IMR-90 (cell line): Measurements from ENCODE around the gene TMEM145. TPM values are rescaled to one million over a fixed set of nuclear protein-coding genes. Genes with fewer than 3 reads are reported as not detected.

ENCODE experiments used
- ATAC-seq: fragments of 200-7000 bp; cut with Tn5 transposase; 2 replicates; pipeline ENCODE4 v1.9.1; 2020; ENCODE audit warnings: low read depth, mild to moderate bottlenecking, moderate library complexity
- BruUV-seq: library from RNA; stranded (reverse); fragments of 400-500 nt; replicated peaks from 2 replicates; lab custom pipeline; 2021; lab: Mats Ljungman, UMichigan
- CTCF ChIA-PET: fragments of 300-600 bp; formaldehyde crosslinking; extraction: SDS; loops from one replicate; lab custom pipeline; 2021; ENCODE audit warnings: antibody characterized with exemption; lab: Yijun Ruan, JAX
- POLR2A ChIA-PET: fragments of 300-600 bp; sonication (Branson Sonifier 250); formaldehyde crosslinking; loops from one replicate; lab custom pipeline; 2022; ENCODE audit warnings: antibody characterized with exemption; ENCODE audit not compliant: unreplicated experiment; lab: Charles Lee
- DNase-seq: peaks from one replicate; pipeline ENCODE4 v3.0.0; 2013
- H2AFZ ChIP-seq: replicated peaks from 2 replicates; pipeline ENCODE3; 2013; ENCODE audit warnings: low read length, mild to moderate bottlenecking; ENCODE audit not compliant: poor library complexity
- H2AK5ac ChIP-seq: 2 replicates; pipeline ENCODE4 v1.6.1; 2013; ENCODE audit warnings: low read depth, low read length, inconsistent platforms
- H2AK9ac ChIP-seq: replicated peaks from 2 replicates; pipeline ENCODE3; 2013; ENCODE audit warnings: mild to moderate bottlenecking, low read depth, low read length, moderate library complexity; ENCODE audit not compliant: poor library complexity
- H2BK120ac ChIP-seq: 2 replicates; pipeline ENCODE4 v1.6.1; 2013; ENCODE audit warnings: low read depth, low read length, inconsistent platforms
- H2BK15ac ChIP-seq: 3 replicates; pipeline ENCODE4 v1.6.1; 2013; ENCODE audit warnings: low read depth, low read length, inconsistent platforms
- H2BK20ac ChIP-seq: 2 replicates; pipeline ENCODE4 v1.6.1; 2013; ENCODE audit warnings: low read depth, mild to moderate bottlenecking, inconsistent platforms, low read length, moderate library complexity
- H2BK5ac ChIP-seq: 2 replicates; pipeline ENCODE4 v1.6.1; 2013; ENCODE audit warnings: mild to moderate bottlenecking, low read depth, low read length, inconsistent platforms; ENCODE audit not compliant: poor library complexity, severe bottlenecking
- H3K14ac ChIP-seq: replicated peaks from 2 replicates; pipeline ENCODE4 v1.6.1; 2013; ENCODE audit warnings: low read depth, low read length, inconsistent platforms
- H3K18ac ChIP-seq: 2 replicates; pipeline ENCODE4 v1.6.1; 2013; ENCODE audit warnings: low read depth, low read length, control low read depth
- H3K23ac ChIP-seq: 2 replicates; pipeline ENCODE4 v1.6.1; 2013; ENCODE audit warnings: low read depth, low read length, inconsistent platforms
- H3K27ac ChIP-seq: 2 replicates; pipeline ENCODE4 v1.5.1; 2013; ENCODE audit warnings: mild to moderate bottlenecking, control low read depth, low read length; ENCODE audit not compliant: insufficient read depth
- H3K27me3 ChIP-seq: 2 replicates; pipeline ENCODE4 v1.6.1; 2013; ENCODE audit warnings: low read length; ENCODE audit not compliant: control insufficient read depth, insufficient read depth
- H3K36me3 ChIP-seq: 2 replicates; pipeline ENCODE4 v1.6.1; 2013; ENCODE audit warnings: low read length, mixed read lengths; ENCODE audit not compliant: control insufficient read depth, insufficient read depth
- H3K4ac ChIP-seq: 2 replicates; pipeline ENCODE4 v1.6.1; 2013; ENCODE audit warnings: low read depth, low read length, inconsistent platforms
- H3K4me1 ChIP-seq: 2 replicates; pipeline ENCODE4 v1.6.1; 2013; ENCODE audit warnings: low read length, mixed read lengths; ENCODE audit not compliant: control insufficient read depth, insufficient read depth
- H3K4me2 ChIP-seq: 2 replicates; pipeline ENCODE4 v1.6.1; 2013; ENCODE audit warnings: low read depth, mild to moderate bottlenecking, control low read depth, low read length, moderate library complexity
- H3K4me3 ChIP-seq: 2 replicates; pipeline ENCODE4 v1.5.1; 2013; ENCODE audit warnings: low read depth, mild to moderate bottlenecking, control low read depth, low read length, moderate library complexity; ENCODE audit not compliant: insufficient read depth
- H3K56ac ChIP-seq: 2 replicates; pipeline ENCODE4 v1.6.1; 2013; ENCODE audit warnings: low read length, inconsistent platforms; ENCODE audit not compliant: insufficient read depth; ENCODE audit errors: extremely low read depth
- H3K79me1 ChIP-seq, 2 experiments: 2 replicates each; pipeline ENCODE4 v1.6.1; 2013; ENCODE audit warnings: low read length in 2 of 2, inconsistent platforms in 1 of 2, low read depth in 1 of 2
- H3K9ac ChIP-seq: 2 replicates; pipeline ENCODE4 v1.6.1; 2013; ENCODE audit warnings: low read depth, low read length, control low read depth
- H3K9me1 ChIP-seq: 2 replicates; pipeline ENCODE4 v1.6.1; 2013; ENCODE audit warnings: low read length, inconsistent platforms; ENCODE audit not compliant: insufficient read depth
- H3K9me3 ChIP-seq: 2 replicates; pipeline ENCODE4 v1.6.1; 2013; ENCODE audit warnings: low read length; ENCODE audit not compliant: control insufficient read depth, insufficient read depth
- H4K20me1 ChIP-seq: 2 replicates; pipeline ENCODE4 v1.6.1; 2013; ENCODE audit warnings: low read length, inconsistent platforms; ENCODE audit not compliant: insufficient read depth
- H4K5ac ChIP-seq: 2 replicates; pipeline ENCODE4 v1.6.1; 2013; ENCODE audit warnings: mild to moderate bottlenecking, low read depth, low read length, control low read depth
- H4K8ac ChIP-seq, 2 experiments: 2 replicates each; pipeline ENCODE4 v1.6.1; 2013; ENCODE audit warnings: low read depth in 2 of 2, low read length in 2 of 2, control low read depth in 1 of 2, inconsistent platforms in 1 of 2
- H4K91ac ChIP-seq: 2 replicates; pipeline ENCODE4 v1.6.1; 2013; ENCODE audit warnings: low read depth, low read length, inconsistent platforms; ENCODE audit not compliant: insufficient read depth
- CHD1 ChIP-seq: IDR thresholded peaks from 2 replicates; pipeline ENCODE4 v1.6.1; 2012; ENCODE audit warnings: low read depth, low read length, improper control_type of control experiment
- FOS ChIP-seq: fragments of 150-350 bp; IDR thresholded peaks from 2 replicates; pipeline ENCODE4 v1.6.1; 2016; ENCODE audit warnings: low read depth, low read length
- MAFK ChIP-seq: IDR thresholded peaks from 2 replicates; pipeline ENCODE4 v1.6.1; 2012; ENCODE audit warnings: low read depth, low read length, improper control_type of control experiment
- MAZ ChIP-seq: IDR thresholded peaks from 2 replicates; pipeline ENCODE4 v1.6.1; 2012; ENCODE audit warnings: low read depth, mild to moderate bottlenecking, low read length, improper control_type of control experiment, moderate library complexity, borderline replicate concordance
- MXI1 ChIP-seq: IDR thresholded peaks from 2 replicates; pipeline ENCODE4 v1.6.1; 2012; ENCODE audit warnings: low read depth, mild to moderate bottlenecking, low read length, moderate library complexity, borderline replicate concordance
- NFE2L2 ChIP-seq: fragments of 150-350 bp; IDR thresholded peaks from 2 replicates; pipeline ENCODE4 v1.6.1; 2016; ENCODE audit warnings: low read depth, mild to moderate bottlenecking, low read length
- POLR2A ChIP-seq: IDR thresholded peaks from 2 replicates; pipeline ENCODE4 v1.6.1; 2012; ENCODE audit warnings: mild to moderate bottlenecking, low read depth, low read length
- RAD21 ChIP-seq: IDR thresholded peaks from 2 replicates; pipeline ENCODE4 v1.6.1; 2012; ENCODE audit warnings: low read length, improper control_type of control experiment
- RCOR1 ChIP-seq: IDR thresholded peaks from 2 replicates; pipeline ENCODE4 v1.6.1; 2012; ENCODE audit warnings: mild to moderate bottlenecking, low read length, improper control_type of control experiment; ENCODE audit not compliant: insufficient replicate concordance
- WGBS, 2 experiments: methylation state at CpG; one replicate each; pipeline versions ENCODE4 v1.1.5 to v1.1.7; 2013; ENCODE audit warnings: missing lambda C conversion rate in 2 of 2; ENCODE audit not compliant: insufficient read length in 1 of 2; ENCODE audit errors: extremely low coverage in 2 of 2; 5-methylcytosine and 5-hydroxymethylcytosine counted together
- dilution Hi-C: fragments of 300-500 bp; cut with HindIII; formaldehyde crosslinking; loops from one replicate; pipeline ENCODE4 v1.14.3; 2018; ENCODE audit warnings: low sequenced_read_pairs; ENCODE audit not compliant: unreplicated experiment
- in situ Hi-C: fragments of 300-500 bp; cut with MboI; formaldehyde crosslinking; loops from 3 replicates; pipeline ENCODE4 v1.14.3; 2019; ENCODE audit warnings: low sequenced_read_pairs, inconsistent platforms, mixed read lengths
- intact Hi-C: fragments of 100-400 bp; cut with micrococcal nuclease; formaldehyde crosslinking; loops from 2 replicates; pipeline ENCODE4 v1.10.0; 2022
- polyA plus RNA-seq, 3 experiments: library from polyadenylated mRNA; depleted of rRNA; stranded (reverse); fragments of >200 nt; gene quantifications; 2 replicates each; pipeline ENCODE4 v1.2.3, GENCODE V29; 2012; ENCODE audit warnings: low replicate concordance in 1 of 3
- total RNA-seq: library from RNA; depleted of rRNA; stranded (reverse); fragments of >200 nt; gene quantifications from 2 replicates; pipeline ENCODE4 v1.2.3, GENCODE V29; 2012
- TF ChIP-seq, protein P1 (sequence below): fragments of 150-350 bp; IDR thresholded peaks from 2 replicates; pipeline ENCODE4 v1.6.1; 2016; ENCODE audit warnings: low read depth, mild to moderate bottlenecking, low read length, moderate library complexity, borderline replicate concordance
- TF ChIP-seq, protein P2 (sequence below): conservative IDR thresholded peaks from 2 replicates; pipeline ENCODE4 v1.5.1; 2012; ENCODE audit warnings: mild to moderate bottlenecking, low read depth, low read length, improper control_type of control experiment
- TF ChIP-seq, protein P3 (sequence below): fragments of 150-350 bp; IDR thresholded peaks from 2 replicates; pipeline ENCODE4 v1.6.1; 2017; ENCODE audit warnings: mild to moderate bottlenecking, antibody characterized with exemption, low read length, low read depth

TMEM145 gene
- total and polyA plus RNA-seq, 2 of the 4 experiments (the other 2 are of a cell fraction), result under 0.01 to 0.41 TPM

DNA sequence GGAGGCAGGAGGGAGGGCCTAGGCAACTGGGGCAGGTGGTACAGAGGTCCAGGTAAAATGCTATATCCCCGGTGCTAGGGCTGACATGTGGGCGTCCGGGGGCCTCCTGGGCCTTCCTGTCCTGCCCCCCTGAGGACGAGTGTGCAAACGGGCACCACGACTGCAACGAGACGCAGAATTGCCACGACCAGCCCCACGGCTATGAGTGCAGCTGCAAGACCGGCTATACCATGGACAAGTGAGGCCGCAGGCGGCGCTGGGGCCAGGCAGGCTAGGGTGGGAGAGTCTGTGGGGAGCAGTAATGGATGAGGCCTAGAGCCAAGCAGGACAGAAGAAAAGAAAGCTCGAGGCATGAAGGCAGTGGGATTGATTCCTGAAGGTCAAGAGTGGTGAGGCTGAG lies 55.7 kb downstream of the TMEM145 start:
- no peak overlapping the region for H3K23ac ChIP-seq
- no peaks in the 10 kb centered on the region; the same call in 1 of the 2 replicates for H3K9me3 ChIP-seq
- H2BK15ac ChIP-seq, result no peak overlapping the region
- ChIA-PET POLR2A (no interaction called here), CTCF (no interaction called here)
- no peak for TF ChIP-seq FOS
- TF ChIP-seq, protein P1, sequence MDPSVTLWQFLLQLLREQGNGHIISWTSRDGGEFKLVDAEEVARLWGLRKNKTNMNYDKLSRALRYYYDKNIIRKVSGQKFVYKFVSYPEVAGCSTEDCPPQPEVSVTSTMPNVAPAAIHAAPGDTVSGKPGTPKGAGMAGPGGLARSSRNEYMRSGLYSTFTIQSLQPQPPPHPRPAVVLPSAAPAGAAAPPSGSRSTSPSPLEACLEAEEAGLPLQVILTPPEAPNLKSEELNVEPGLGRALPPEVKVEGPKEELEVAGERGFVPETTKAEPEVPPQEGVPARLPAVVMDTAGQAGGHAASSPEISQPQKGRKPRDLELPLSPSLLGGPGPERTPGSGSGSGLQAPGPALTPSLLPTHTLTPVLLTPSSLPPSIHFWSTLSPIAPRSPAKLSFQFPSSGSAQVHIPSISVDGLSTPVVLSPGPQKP, result no peak
- TF ChIP-seq, protein P2, sequence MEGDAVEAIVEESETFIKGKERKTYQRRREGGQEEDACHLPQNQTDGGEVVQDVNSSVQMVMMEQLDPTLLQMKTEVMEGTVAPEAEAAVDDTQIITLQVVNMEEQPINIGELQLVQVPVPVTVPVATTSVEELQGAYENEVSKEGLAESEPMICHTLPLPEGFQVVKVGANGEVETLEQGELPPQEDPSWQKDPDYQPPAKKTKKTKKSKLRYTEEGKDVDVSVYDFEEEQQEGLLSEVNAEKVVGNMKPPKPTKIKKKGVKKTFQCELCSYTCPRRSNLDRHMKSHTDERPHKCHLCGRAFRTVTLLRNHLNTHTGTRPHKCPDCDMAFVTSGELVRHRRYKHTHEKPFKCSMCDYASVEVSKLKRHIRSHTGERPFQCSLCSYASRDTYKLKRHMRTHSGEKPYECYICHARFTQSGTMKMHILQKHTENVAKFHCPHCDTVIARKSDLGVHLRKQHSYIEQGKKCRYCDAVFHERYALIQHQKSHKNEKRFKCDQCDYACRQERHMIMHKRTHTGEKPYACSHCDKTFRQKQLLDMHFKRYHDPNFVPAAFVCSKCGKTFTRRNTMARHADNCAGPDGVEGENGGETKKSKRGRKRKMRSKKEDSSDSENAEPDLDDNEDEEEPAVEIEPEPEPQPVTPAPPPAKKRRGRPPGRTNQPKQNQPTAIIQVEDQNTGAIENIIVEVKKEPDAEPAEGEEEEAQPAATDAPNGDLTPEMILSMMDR, result no peak
- no peak for TF ChIP-seq POLR2A
- no peak for TF ChIP-seq RAD21
- TF ChIP-seq MXI1, result no peak
- TF ChIP-seq NFE2L2, result no peak
- TF ChIP-seq, protein P3, sequence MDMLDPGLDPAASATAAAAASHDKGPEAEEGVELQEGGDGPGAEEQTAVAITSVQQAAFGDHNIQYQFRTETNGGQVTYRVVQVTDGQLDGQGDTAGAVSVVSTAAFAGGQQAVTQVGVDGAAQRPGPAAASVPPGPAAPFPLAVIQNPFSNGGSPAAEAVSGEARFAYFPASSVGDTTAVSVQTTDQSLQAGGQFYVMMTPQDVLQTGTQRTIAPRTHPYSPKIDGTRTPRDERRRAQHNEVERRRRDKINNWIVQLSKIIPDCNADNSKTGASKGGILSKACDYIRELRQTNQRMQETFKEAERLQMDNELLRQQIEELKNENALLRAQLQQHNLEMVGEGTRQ, result no peak
- TF ChIP-seq CHD1, result no peak
- no peak for TF ChIP-seq MAZ
- TF ChIP-seq MAFK, result no peak
- no peak for TF ChIP-seq RCOR1
- H3K27ac ChIP-seq, result no peak overlapping the region
- peak overlapping the region; percentile 28 for H2AK9ac ChIP-seq
- H4K20me1 ChIP-seq, result peaks cover 3% of the 10 kb centered on the region; the same call in 1 of the 2 replicates
- no peak overlapping the region for H4K5ac ChIP-seq
- peak overlapping the region; percentile 33 for H2AFZ ChIP-seq
- DNase-seq (no peak), ATAC-seq (no peak)
- H3K4ac ChIP-seq, result no peak overlapping the region
- H2BK120ac ChIP-seq, result no peak overlapping the region
- H2BK20ac ChIP-seq, result no peak overlapping the region
- no peak overlapping the region for H2AK5ac ChIP-seq
- H3K9me1 ChIP-seq, result peaks cover 6% of the 10 kb centered on the region
- H3K4me1 ChIP-seq, result peaks cover 2% of the 10 kb centered on the region; the same call in 1 of the 2 replicates
- WGBS, 2 experiments, result 91% methylated on average over 13 of the region's 15 CpGs; no CpG with 5 or more reads in 1 of the 2 experiments
- H4K8ac ChIP-seq, result no peak overlapping the region
- in situ Hi-C loops (no loop called here), intact Hi-C loops (no loop called here), dilution Hi-C loops (no loop called here)
- no peak overlapping the region for H3K4me2 ChIP-seq
- H3K79me1 ChIP-seq, result no peaks in the 10 kb centered on the region
- H3K36me3 ChIP-seq, result peaks cover 15% of the 10 kb centered on the region
- no peak overlapping the region for H3K9ac ChIP-seq
- H4K91ac ChIP-seq, result no peak overlapping the region
- no peak overlapping the region for H3K18ac ChIP-seq
- H3K4me3 ChIP-seq, result no peak overlapping the region
- no peaks in the 10 kb centered on the region for H3K27me3 ChIP-seq
- no peak overlapping the region for H2BK5ac ChIP-seq
- no TSS peak for BruUV-seq
- no peak overlapping the region for H3K56ac ChIP-seq
- H3K14ac ChIP-seq, result no peak overlapping the region
